ENCODE results near the gene PRR15. TPM values are rescaled to one million over a fixed set of nuclear protein-coding genes. Genes with fewer than 3 reads are reported as not detected.

Gene PRR15
- total and polyA plus RNA-seq, 9 donors = 2.0 to 19.8 (median 8.0) TPM

GRCh38 chr7:29548823-29549222 lies 14.8 kb upstream of the PRR15 start:
- Histone ChIP-seq H3K36me3 (no peaks in the 10 kb centered on the region), H3K4me1 (ENCODE audit: insufficient read depth) (no peaks in the 10 kb centered on the region), H3K9me3 (no peaks in the 10 kb centered on the region), H3K27me3 (no peaks in the 10 kb centered on the region), H3K27ac (no peak overlapping the region), H3K4me3 (no peak overlapping the region)
- 90 to 95% (median 92%) methylated on average over 4 of the region's 4 CpGs for WGBS, 3 donors
- no peak for DNase-seq
- TF ChIP-seq, protein P1, sequence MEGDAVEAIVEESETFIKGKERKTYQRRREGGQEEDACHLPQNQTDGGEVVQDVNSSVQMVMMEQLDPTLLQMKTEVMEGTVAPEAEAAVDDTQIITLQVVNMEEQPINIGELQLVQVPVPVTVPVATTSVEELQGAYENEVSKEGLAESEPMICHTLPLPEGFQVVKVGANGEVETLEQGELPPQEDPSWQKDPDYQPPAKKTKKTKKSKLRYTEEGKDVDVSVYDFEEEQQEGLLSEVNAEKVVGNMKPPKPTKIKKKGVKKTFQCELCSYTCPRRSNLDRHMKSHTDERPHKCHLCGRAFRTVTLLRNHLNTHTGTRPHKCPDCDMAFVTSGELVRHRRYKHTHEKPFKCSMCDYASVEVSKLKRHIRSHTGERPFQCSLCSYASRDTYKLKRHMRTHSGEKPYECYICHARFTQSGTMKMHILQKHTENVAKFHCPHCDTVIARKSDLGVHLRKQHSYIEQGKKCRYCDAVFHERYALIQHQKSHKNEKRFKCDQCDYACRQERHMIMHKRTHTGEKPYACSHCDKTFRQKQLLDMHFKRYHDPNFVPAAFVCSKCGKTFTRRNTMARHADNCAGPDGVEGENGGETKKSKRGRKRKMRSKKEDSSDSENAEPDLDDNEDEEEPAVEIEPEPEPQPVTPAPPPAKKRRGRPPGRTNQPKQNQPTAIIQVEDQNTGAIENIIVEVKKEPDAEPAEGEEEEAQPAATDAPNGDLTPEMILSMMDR (IDR thresholded peaks at IDR 0.05) = no peak
- no peak for TF ChIP-seq EP300 (IDR thresholded peaks at IDR 0.05)
- TF ChIP-seq POLR2A (IDR thresholded peaks at IDR 0.05) = no peak
- intact Hi-C loops (cut with DNase I) = no loop called here

DNA sequence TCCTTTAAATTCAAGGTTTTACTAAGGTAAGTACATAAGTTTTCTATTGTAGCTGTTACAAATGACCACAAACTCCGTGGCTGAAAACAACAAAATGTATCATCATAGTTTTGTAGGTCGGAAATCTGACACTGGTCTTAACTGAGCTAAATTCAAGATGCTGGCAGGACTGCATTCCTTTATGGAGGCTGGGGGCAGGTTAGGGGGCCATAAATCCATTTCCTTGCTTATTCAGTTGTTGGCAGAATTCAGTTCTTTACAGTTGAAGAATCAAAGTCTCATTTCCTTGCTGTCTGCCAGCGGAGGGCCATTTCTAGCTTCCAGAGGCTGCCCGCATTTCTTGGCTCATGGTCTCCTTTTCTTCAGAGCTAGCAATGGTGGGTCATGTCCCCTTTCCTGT lies 11.2 kb upstream of the PRR15 start:
- Histone ChIP-seq H3K27me3 (no peaks in the 10 kb centered on the region), H3K27ac (no peak overlapping the region), H3K36me3 (no peaks in the 10 kb centered on the region), H3K9me3 (no peaks in the 10 kb centered on the region), H3K4me1 (ENCODE audit: insufficient read depth) (no peaks in the 10 kb centered on the region), H3K4me3 (no peak overlapping the region)
- intact Hi-C loops (cut with DNase I) = no loop called here
- 89 to 93% (median 91%) methylated on average over 4 of the region's 4 CpGs for WGBS, 3 donors
- no peak for DNase-seq
- no peak for TF ChIP-seq EP300 (IDR thresholded peaks at IDR 0.05)
- no peak for TF ChIP-seq POLR2A (IDR thresholded peaks at IDR 0.05)
- TF ChIP-seq, protein P1 (IDR thresholded peaks at IDR 0.05) = no peak

GRCh38 chr7:29555061-29555460 lies 8.6 kb upstream of the PRR15 start:
- H3K27me3 ChIP-seq = no peaks in the 10 kb centered on the region
- WGBS, 3 donors = 97 to 99% (median 97%) methylated on average over 3 of the region's 3 CpGs
- intact Hi-C loops (cut with DNase I) = no loop called here

GRCh38 chr7:29556405-29557195 lies 7.0 kb upstream of the PRR15 start:
- Histone ChIP-seq H3K27ac (no peak overlapping the region), H3K9me3 (no peaks in the 10 kb centered on the region), H3K36me3 (no peaks in the 10 kb centered on the region), H3K4me1 (ENCODE audit: insufficient read depth) (no peaks in the 10 kb centered on the region), H3K27me3 (no peaks in the 10 kb centered on the region), H3K4me3 (no peak overlapping the region)
- DNase-seq = no peak
- no peak for TF ChIP-seq EP300 (IDR thresholded peaks at IDR 0.05)
- intact Hi-C loops (cut with DNase I) = no loop called here
- WGBS, 3 donors = 84 to 96% (median 93%) methylated on average over 9 of the region's 9 CpGs

More at GRCh38 chr7:29555061-29555460, 8.6 kb upstream of the PRR15 start:
- TF ChIP-seq, protein P1 (IDR thresholded peaks at IDR 0.05) = no peak
- TF ChIP-seq EP300 (IDR thresholded peaks at IDR 0.05) (no peak), POLR2A (IDR thresholded peaks at IDR 0.05) (no peak)
- no peaks in the 10 kb centered on the region for H3K36me3 ChIP-seq
- H3K27ac ChIP-seq = no peak overlapping the region
- no peaks in the 10 kb centered on the region for H3K9me3 ChIP-seq
- no peak overlapping the region for H3K4me3 ChIP-seq
- no peaks in the 10 kb centered on the region for H3K4me1 ChIP-seq (ENCODE audit: insufficient read depth)
- DNase-seq = no peak

GRCh38 chr7:29557954-29558353 lies 5.7 kb upstream of the PRR15 start:
- Histone ChIP-seq H3K27me3 (no peaks in the 10 kb centered on the region), H3K4me1 (ENCODE audit: insufficient read depth) (no peaks in the 10 kb centered on the region), H3K36me3 (no peaks in the 10 kb centered on the region), H3K4me3 (no peak overlapping the region), H3K27ac (no peak overlapping the region), H3K9me3 (no peaks in the 10 kb centered on the region)
- 69 to 75% (median 72%) methylated on average over 3 of the region's 3 CpGs for WGBS, 3 donors
- TF ChIP-seq, protein P1 (IDR thresholded peaks at IDR 0.05) = no peak
- no peak for DNase-seq
- intact Hi-C loops (cut with DNase I) = no loop called here
